Measurements from ENCODE around the gene HIP1R.
A peak's percentile ranks its signal among the peaks of the same experiment; 100 is the strongest.

Gene HIP1R

GRCh38 chr12:122861587-122861970, 26.3 kb downstream of the HIP1R start:
- DNase-seq (ENCODE audit: low read depth) = no peak

GRCh38 chr12:122862110-122862634, 26.9 kb downstream of the HIP1R start:
- DNase-seq (ENCODE audit: low read depth) = no peak

- DNase-seq (ENCODE audit: low read depth) = no peak
Observed at GRCh38 chr12:122862872-122863701, 27.8 kb downstream of the HIP1R start.

GRCh38 chr12:122864894-122865253, 29.6 kb downstream of the HIP1R start:
- DNase-seq (ENCODE audit: low read depth) = no peak

- DNase-seq (ENCODE audit: low read depth) = no peak
Observed at GRCh38 chr12:122865268-122866231, 30.3 kb downstream of the HIP1R start.

- DNase-seq (ENCODE audit: low read depth) = no peak
Observed at GRCh38 chr12:122866379-122866778, 31.1 kb downstream of the HIP1R start.

GRCh38 chr12:122866950-122867607, 31.8 kb downstream of the HIP1R start:
- no peak for DNase-seq (ENCODE audit: low read depth)

GRCh38 chr12:122867691-122868461, 32.6 kb downstream of the HIP1R start:
- no peak for DNase-seq (ENCODE audit: low read depth)

- DNase-seq (ENCODE audit: low read depth) = no peak
Observed at GRCh38 chr12:122868471-122869177, 33.4 kb downstream of the HIP1R start.

- DNase-seq (ENCODE audit: low read depth) = no peak
Observed at GRCh38 chr12:122869207-122869973, 34.1 kb downstream of the HIP1R start.

GRCh38 chr12:122870163-122870842, 35.0 kb downstream of the HIP1R start:
- no peak for DNase-seq (ENCODE audit: low read depth)

- DNase-seq (ENCODE audit: low read depth) = no peak
Observed at GRCh38 chr12:122870867-122871664, 35.8 kb downstream of the HIP1R start.

GRCh38 chr12:122871851-122872780, 36.9 kb downstream of the HIP1R start:
- DNase-seq (ENCODE audit: low read depth) = no peak

- DNase-seq (ENCODE audit: low read depth) = no peak
Observed at GRCh38 chr12:122872815-122873361, 37.6 kb downstream of the HIP1R start.

GRCh38 chr12:122873540-122873939, 38.3 kb downstream of the HIP1R start:
- DNase-seq (ENCODE audit: low read depth) = no peak

- DNase-seq (ENCODE audit: low read depth) = peak; percentile 32
Observed at GRCh38 chr12:122874081-122874480, 38.8 kb downstream of the HIP1R start.

GRCh38 chr12:122875590-122876220, 40.4 kb downstream of the HIP1R start:
- no peak for DNase-seq (ENCODE audit: low read depth)

Measured in activated T-helper 1 cell treated with Interleukin-2 at 50 U/mL for 16 hours (primary cell).